Uterus (tissue), 4 donors: Measurements from ENCODE around the gene CRIP2. TPM values are rescaled to one million over a fixed set of nuclear protein-coding genes. Genes with fewer than 3 reads are reported as not detected.

ENCODE experiments used
- DNase-seq, 2 donors: peaks; one replicate each; pipeline ENCODE4 v3.0.0-alpha.2; 2019 to 2020
- H3K27ac ChIP-seq, 2 donors: fragments of 200-600 bp; sonication (generic); 1 replicate in 1 of 2; 2 replicates in 1 of 2; pipeline ENCODE4 v1.5.1; 2016 to 2018
- H3K27me3 ChIP-seq, 2 donors: fragments of 200-600 bp; sonication (generic); one replicate each; pipeline ENCODE4 v1.5.1; 2018 to 2019; ENCODE audit warnings: control low read depth in 1 of 2
- H3K36me3 ChIP-seq, 2 donors: fragments of 200-600 bp; sonication (generic); one replicate each; pipeline ENCODE4 v1.5.1; 2019; ENCODE audit warnings: control low read depth in 1 of 2
- H3K4me1 ChIP-seq, 2 donors: fragments of 200-600 bp; sonication (generic); one replicate each; pipeline ENCODE4 v1.5.1; 2018 to 2019; ENCODE audit warnings: control low read depth in 1 of 2
- H3K4me3 ChIP-seq, 2 donors: fragments of 200-600 bp; sonication (generic); 1 replicate in 1 of 2; 2 replicates in 1 of 2; pipeline ENCODE4 v1.5.1; 2018 to 2019; ENCODE audit warnings: mild to moderate bottlenecking in 1 of 2
- H3K9me3 ChIP-seq, 2 donors: fragments of 200-600 bp; sonication (generic); one replicate each; pipeline ENCODE4 v1.5.1; 2019; ENCODE audit warnings: control low read depth in 1 of 2
- POLR2A ChIP-seq, 2 donors: fragments of 450-650 bp; IDR thresholded peaks; one replicate each; pipeline ENCODE4 v1.6.1; 2016; ENCODE audit warnings: antibody characterized with exemption in 2 of 2, mild to moderate bottlenecking in 1 of 2, moderate library complexity in 1 of 2
- intact Hi-C: fragments of 100-400 bp; cut with DNase I; formaldehyde crosslinking; loops from one replicate; pipeline ENCODE4 v1.15.1; 2023; ENCODE audit warnings: low total_unique reads
- total RNA-seq, 4 donors: library from RNA; depleted of rRNA in 3 of 4; stranded (reverse); fragments of >200 nt in 3 of 4; gene quantifications; one replicate each; pipeline versions ENCODE4 v1.1.0 to v1.2.4, GENCODE V29; 2014 to 2023
- TF ChIP-seq, protein P1 (sequence below), 4 experiments: fragments of 200-600 bp in 2 of 4; fragments of 450-650 bp in 2 of 4; sonication (generic) in 2 of 4; IDR thresholded peaks; one replicate each; pipeline ENCODE4 v1.5.1; 2016 to 2019; ENCODE audit warnings: antibody characterized with exemption in 4 of 4, mild to moderate bottlenecking in 2 of 4, moderate library complexity in 1 of 4
- donor health status: DM: yes; HTN: yes; CAD: no.

CRIP2 gene
- total RNA-seq, 4 donors from 2014 or later, result 76.1 to 377 (median 163) TPM

DNA sequence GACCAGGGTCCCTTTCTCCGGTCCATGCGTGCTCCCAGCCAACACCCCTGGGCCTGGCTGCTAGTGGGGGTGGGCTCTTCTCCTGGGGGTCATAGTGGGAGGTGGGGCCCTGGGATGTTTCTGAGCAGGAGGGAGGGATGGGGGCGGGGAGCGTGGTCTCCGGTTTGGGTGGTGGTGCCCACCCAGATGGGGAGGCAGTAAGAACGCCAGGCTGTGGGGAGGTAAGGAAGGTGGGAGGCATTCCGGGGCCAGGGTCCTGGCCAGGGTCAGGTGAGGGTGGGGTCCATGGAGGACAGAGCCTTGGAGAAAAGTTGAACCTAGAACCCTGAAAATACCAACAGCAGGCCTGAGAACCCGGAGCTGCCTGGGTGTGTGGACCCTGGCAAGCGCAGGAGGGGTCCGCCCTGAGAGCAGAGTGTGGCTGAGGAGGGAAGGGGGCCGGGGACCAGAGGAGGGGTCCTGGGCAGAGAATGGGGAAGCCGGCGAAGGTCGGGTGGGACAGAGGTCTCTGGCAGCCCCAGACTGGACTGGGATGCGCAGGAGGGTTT, 5.7 kb downstream of the CRIP2 start:
- no peak for DNase-seq
- H3K9me3 ChIP-seq, result no peaks in the 10 kb centered on the region
- intact Hi-C loops, result no loop called here
- H3K4me3 ChIP-seq, result no peak overlapping the region
- peak overlapping the region; percentile 75 to 90 for H3K27ac ChIP-seq
- no peaks in the 10 kb centered on the region for H3K36me3 ChIP-seq
- peaks cover 0 to 54% of the 10 kb centered on the region in 2 donors for H3K4me1 ChIP-seq
- TF ChIP-seq, protein P1, sequence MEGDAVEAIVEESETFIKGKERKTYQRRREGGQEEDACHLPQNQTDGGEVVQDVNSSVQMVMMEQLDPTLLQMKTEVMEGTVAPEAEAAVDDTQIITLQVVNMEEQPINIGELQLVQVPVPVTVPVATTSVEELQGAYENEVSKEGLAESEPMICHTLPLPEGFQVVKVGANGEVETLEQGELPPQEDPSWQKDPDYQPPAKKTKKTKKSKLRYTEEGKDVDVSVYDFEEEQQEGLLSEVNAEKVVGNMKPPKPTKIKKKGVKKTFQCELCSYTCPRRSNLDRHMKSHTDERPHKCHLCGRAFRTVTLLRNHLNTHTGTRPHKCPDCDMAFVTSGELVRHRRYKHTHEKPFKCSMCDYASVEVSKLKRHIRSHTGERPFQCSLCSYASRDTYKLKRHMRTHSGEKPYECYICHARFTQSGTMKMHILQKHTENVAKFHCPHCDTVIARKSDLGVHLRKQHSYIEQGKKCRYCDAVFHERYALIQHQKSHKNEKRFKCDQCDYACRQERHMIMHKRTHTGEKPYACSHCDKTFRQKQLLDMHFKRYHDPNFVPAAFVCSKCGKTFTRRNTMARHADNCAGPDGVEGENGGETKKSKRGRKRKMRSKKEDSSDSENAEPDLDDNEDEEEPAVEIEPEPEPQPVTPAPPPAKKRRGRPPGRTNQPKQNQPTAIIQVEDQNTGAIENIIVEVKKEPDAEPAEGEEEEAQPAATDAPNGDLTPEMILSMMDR (IDR thresholded peaks at IDR 0.05), result no peak
- no peak for TF ChIP-seq POLR2A (IDR thresholded peaks at IDR 0.05)
- H3K27me3 ChIP-seq, result no peaks in the 10 kb centered on the region

- no peaks in the 10 kb centered on the region for H3K9me3 ChIP-seq
- intact Hi-C loops, result no loop called here
- DNase-seq, result peak; percentile 88 to 94
- H3K4me1 ChIP-seq, result peaks cover 0 to 53% of the 10 kb centered on the region in 2 donors
- TF ChIP-seq, protein P1 (IDR thresholded peaks at IDR 0.05), result peak; percentile 94 to 99 (median 98)
- TF ChIP-seq POLR2A (IDR thresholded peaks at IDR 0.05), result peak in 1 of 2 donors; percentile 50
- H3K36me3 ChIP-seq, result no peaks in the 10 kb centered on the region
- H3K27me3 ChIP-seq, result peaks cover 0 to 2% of the 10 kb centered on the region in 2 donors
- H3K4me3 ChIP-seq, result peak overlapping the region; percentile 22 to 29
- peak overlapping the region; percentile 75 to 90 for H3K27ac ChIP-seq
Observed at GRCh38 chr14:105480807-105481801, 6.5 kb downstream of the CRIP2 start.

- Histone ChIP-seq H3K4me3 (peak overlapping the region; percentile 22 to 29), H3K27me3 (peaks cover 0 to 5% of the 10 kb centered on the region in 2 donors), H3K4me1 (peaks cover 0 to 54% of the 10 kb centered on the region in 2 donors), H3K9me3 (no peaks in the 10 kb centered on the region), H3K36me3 (no peaks in the 10 kb centered on the region), H3K27ac (peak overlapping the region; percentile 75 to 90)
- intact Hi-C loops, result no loop called here
- DNase-seq, result peak; percentile 94
- TF ChIP-seq POLR2A (IDR thresholded peaks at IDR 0.05), result peak in 1 of 2 donors; percentile 24
- TF ChIP-seq, protein P1 (IDR thresholded peaks at IDR 0.05), result peak in 1 of 4 experiments; percentile 25
Observed at GRCh38 chr14:105481886-105482457, 7.4 kb downstream of the CRIP2 start.

GRCh38 chr14:105482486-105483110, 8.0 kb downstream of the CRIP2 start:
- no peak for TF ChIP-seq POLR2A (IDR thresholded peaks at IDR 0.05)
- TF ChIP-seq, protein P1 (IDR thresholded peaks at IDR 0.05), result no peak
- H3K27me3 ChIP-seq, result peaks cover 0 to 5% of the 10 kb centered on the region in 2 donors
- H3K27ac ChIP-seq, result peak overlapping the region; percentile 75 to 90
- no peak overlapping the region for H3K4me3 ChIP-seq
- intact Hi-C loops, result no loop called here
- no peaks in the 10 kb centered on the region for H3K9me3 ChIP-seq
- H3K4me1 ChIP-seq, result peaks cover 0 to 55% of the 10 kb centered on the region in 2 donors
- no peak for DNase-seq
- no peaks in the 10 kb centered on the region for H3K36me3 ChIP-seq
